A549 (cell line): ENCODE measurements around the gene SFR1. TPM values are rescaled to one million over a fixed set of nuclear protein-coding genes. Genes with fewer than 3 reads are reported as not detected.

ENCODE experiments used
- ATAC-seq, 2 experiments: fragments of 200-7000 bp in 1 of 2; fragments of >200 bp in 1 of 2; cut with Nextera tagmentation in 1 of 2; cut with Tn5 transposase in 1 of 2; 3 replicates each; pipeline versions ENCODE4 v1.8.0 to v1.9.1; 2018 to 2020; ENCODE audit warnings: mild to moderate bottlenecking in 1 of 2, moderate library complexity in 1 of 2
- CTCF ChIA-PET: fragments of 300-600 bp; sonication (Branson Sonifier 250); formaldehyde crosslinking; extraction: SDS; loops from one replicate; lab custom pipeline; 2021; ENCODE audit warnings: antibody characterized with exemption, inconsistent platforms; lab: Yijun Ruan, JAX
- POLR2A ChIA-PET: fragments of 350-600 bp; formaldehyde crosslinking; extraction: SDS; loops from one replicate; lab custom pipeline; 2021; ENCODE audit warnings: antibody characterized with exemption, inconsistent platforms; lab: Yijun Ruan, JAX
- DNase-seq, 2 experiments: peaks; one replicate each; pipeline versions ENCODE4 v3.0.0 to v3.0.0-alpha.2; 2011 to 2016; ENCODE audit warnings: low read depth in 1 of 2, low spot score in 1 of 2
- FAIRE-seq: peaks from 2 replicates; lab custom pipeline; 2011; peaks lifted over from hg19 to GRCh38; lab: Jason Lieb, UNC
- H3K27ac ChIP-seq, 2 experiments: fragments of >200 bp; sonication (Bioruptor Twin); formaldehyde crosslinking; 3 replicates each; pipeline ENCODE4 v1.5.1; 2016 to 2017
- H3K4me1 ChIP-seq: fragments of >200 bp; sonication (Bioruptor Twin); formaldehyde crosslinking; 3 replicates; pipeline ENCODE4 v1.6.1; 2016
- H3K4me2 ChIP-seq: fragments of >200 bp; sonication (Bioruptor Twin); formaldehyde crosslinking; 3 replicates; pipeline ENCODE4 v1.6.1; 2016
- H3K4me3 ChIP-seq: fragments of >200 bp; sonication (Bioruptor Twin); formaldehyde crosslinking; 3 replicates; pipeline ENCODE4 v1.5.1; 2016
- H3K9me3 ChIP-seq: fragments of >200 bp; sonication (Bioruptor Twin); formaldehyde crosslinking; 3 replicates; pipeline ENCODE4 v1.6.1; 2016
- BCL3 ChIP-seq: fragments of >200 bp; sonication (Bioruptor Twin); formaldehyde crosslinking; IDR thresholded peaks from 3 replicates; pipeline ENCODE4 v1.6.1; 2016
- BHLHE40 ChIP-seq: IDR thresholded peaks from 2 replicates; pipeline ENCODE4 v1.6.1; 2012; ENCODE audit warnings: low read depth, low read length, inconsistent platforms
- CBX2 ChIP-seq: fragments of 200-600 bp; sonication (generic); IDR thresholded peaks from 2 replicates; pipeline ENCODE4 v1.6.1; 2016; ENCODE audit warnings: low read depth, mild to moderate bottlenecking, borderline replicate concordance
- CBX8 ChIP-seq: fragments of 200-600 bp; sonication (generic); IDR thresholded peaks from 2 replicates; pipeline ENCODE4 v1.6.1; 2016
- CEBPB ChIP-seq, 2 experiments: fragments of >200 bp in 1 of 2; sonication (Bioruptor Twin) in 1 of 2; formaldehyde crosslinking in 1 of 2; IDR thresholded peaks; 2 replicates each; pipeline ENCODE4 v1.6.1; 2012 to 2016
- ELK1 ChIP-seq: fragments of 150-350 bp; IDR thresholded peaks from 2 replicates; pipeline ENCODE4 v1.6.1; 2014; ENCODE audit warnings: low read depth, mild to moderate bottlenecking, low read length
- FOSL2 ChIP-seq, 2 experiments: fragments of 450-650 bp in 1 of 2; fragments of >200 bp in 1 of 2; sonication (Bioruptor Twin) in 1 of 2; formaldehyde crosslinking; IDR thresholded peaks; 2 replicates each; pipeline versions ENCODE4 v1.5.0 to v1.6.1; 2016 to 2020; ENCODE audit warnings: mild to moderate bottlenecking in 1 of 2, moderate library complexity in 1 of 2
- GATA3 ChIP-seq: IDR thresholded peaks from 2 replicates; pipeline ENCODE4 v1.6.1; 2012; ENCODE audit warnings: borderline replicate concordance
- HEYL ChIP-seq: fragments of 250-450 bp; sonication (Bioruptor Pico); IDR thresholded peaks from 2 replicates; pipeline ENCODE4 v1.8.0; 2021; ENCODE audit warnings: mild to moderate bottlenecking, moderate library complexity
- HOXA7 ChIP-seq: fragments of 250-450 bp; sonication (Bioruptor Pico); IDR thresholded peaks from 2 replicates; pipeline ENCODE4 v1.5.0; 2020; ENCODE audit warnings: mild to moderate bottlenecking, moderate library complexity
- KDM1A ChIP-seq: fragments of 200-600 bp; sonication (generic); IDR thresholded peaks from 2 replicates; pipeline ENCODE4 v1.6.1; 2016; ENCODE audit warnings: low read depth, mild to moderate bottlenecking
- MAFK ChIP-seq: fragments of 450-650 bp; IDR thresholded peaks from 2 replicates; pipeline ENCODE4 v1.6.1; 2014; ENCODE audit not compliant: partially characterized antibody
- MAX ChIP-seq: IDR thresholded peaks from 2 replicates; pipeline ENCODE4 v1.6.1; 2012
- MAZ ChIP-seq: fragments of 150-350 bp; IDR thresholded peaks from 2 replicates; pipeline ENCODE4 v1.6.1; 2014; ENCODE audit warnings: antibody characterized with exemption, low read depth, low read length, borderline replicate concordance
- MYC ChIP-seq: IDR thresholded peaks from 2 replicates; pipeline ENCODE4 v1.6.1; 2012; ENCODE audit warnings: mild to moderate bottlenecking, inconsistent platforms, low read length, improper control_type of control experiment, borderline replicate concordance
- NFE2L2 ChIP-seq: fragments of 150-350 bp; conservative IDR thresholded peaks from 2 replicates; pipeline ENCODE4 v1.6.1; 2014; ENCODE audit warnings: low read length
- PBX3 ChIP-seq: IDR thresholded peaks from 2 replicates; pipeline ENCODE4 v1.6.1; 2012
- POLR2A ChIP-seq: IDR thresholded peaks from 2 replicates; pipeline ENCODE4 v1.6.1; 2012; ENCODE audit warnings: mild to moderate bottlenecking, low read length
- POLR2AphosphoS2 ChIP-seq: conservative IDR thresholded peaks from 2 replicates; pipeline ENCODE4 v1.6.1; 2012; ENCODE audit warnings: low read length, improper control_type of control experiment, inconsistent platforms
- RARB ChIP-seq: fragments of 250-450 bp; sonication (Bioruptor Pico); IDR thresholded peaks from 2 replicates; pipeline ENCODE4 v1.8.0; 2021; ENCODE audit warnings: mild to moderate bottlenecking, moderate library complexity
- RNF2 ChIP-seq: fragments of 200-600 bp; sonication (generic); IDR thresholded peaks from 2 replicates; pipeline ENCODE4 v1.6.1; 2016; ENCODE audit warnings: low read depth, mild to moderate bottlenecking, antibody characterized with exemption, moderate library complexity, borderline replicate concordance
- USF2 ChIP-seq: fragments of 450-650 bp; IDR thresholded peaks from 2 replicates; pipeline ENCODE4 v1.6.1; 2014; ENCODE audit warnings: antibody characterized with exemption
- ZNF302 ChIP-seq: fragments of 250-450 bp; sonication (Bioruptor Pico); IDR thresholded peaks from 2 replicates; pipeline ENCODE4 v1.9.0; 2021; ENCODE audit warnings: inconsistent platforms, mild to moderate bottlenecking, moderate library complexity
- WGBS: methylation state at CpG from one replicate; pipeline ENCODE4 v1.1.6; 2017; ENCODE audit errors: missing lambda C conversion rate; 5-methylcytosine and 5-hydroxymethylcytosine counted together
- polyA plus RNA-seq, 4 experiments: library from polyadenylated mRNA; depleted of rRNA in 3 of 4; stranded (reverse); fragments of >200 nt; fragmentation: RNase III in 1 of 4; extraction: RNeasy Plus Mini Kit Qiagen cat#74134 plus additional on column Dnase treatment in 1 of 4; gene quantifications; 2 replicates in 3 of 4; 3 replicates in 1 of 4; pipeline ENCODE4 v1.2.3, GENCODE V29; 2011 to 2017

SFR1 gene
- polyA plus RNA-seq, 2 of the 4 experiments (the other 2 are of a cell fraction): 16.2 to 17.6 TPM

- H3K9me3 ChIP-seq: peaks cover 26% of the 10 kb centered on the region
- TF ChIP-seq MAX: no peak
- no peak for TF ChIP-seq BCL3
- no peak for DNase-seq
- H3K27ac ChIP-seq: no peak overlapping the region
- H3K4me3 ChIP-seq: no peak overlapping the region
- H3K4me2 ChIP-seq: no peak overlapping the region
- ChIA-PET POLR2A (no interaction called here), CTCF (interaction anchor here (1.3 to 2.7 kb wide), 3 partner anchors 17 to 30 kb away, joined by 3 to 15 read pairs (median 3); partner anchors contain the start of gene SFR1)
- FAIRE-seq: no peak
- ATAC-seq: no peak
- no peaks in the 10 kb centered on the region for H3K4me1 ChIP-seq
These were observed 29.2 kb upstream of the SFR1 start for GRCh38 chr10:104092749-104093148.

- FAIRE-seq (no peak), ATAC-seq (no peak), DNase-seq (no peak)
- Histone ChIP-seq H3K4me3 (no peak overlapping the region), H3K4me2 (no peak overlapping the region), H3K27ac (no peak overlapping the region), H3K4me1 (no peaks in the 10 kb centered on the region), H3K9me3 (peaks cover 26% of the 10 kb centered on the region)
- POLR2A ChIA-PET: no interaction called here
- CTCF ChIA-PET: interaction anchor here (1.2 to 1.4 kb wide), 3 partner anchors 13 to 52 kb away, joined by 3 read pairs; no protein-coding TSS in a partner anchor
- WGBS: 63% methylated on average over 2 of the region's 2 CpGs
- TF ChIP-seq HOXA7 (CRISPR knock-in tag) (no peak), MYC (no peak), ELK1 (no peak), POLR2AphosphoS2 (no peak), BHLHE40 (no peak), PBX3 (no peak), MAX (no peak), KDM1A (no peak), NFE2L2 (no peak), GATA3 (no peak), HEYL (CRISPR knock-in tag) (no peak), RARB (CRISPR knock-in tag) (no peak), USF2 (no peak), CBX8 (no peak), MAFK (no peak), RNF2 (no peak), POLR2A (no peak), FOSL2 (IDR thresholded peaks at IDR 0.05) (no peak), FOSL2 (CRISPR knock-in tag; IDR thresholded peaks at IDR 0.05) (no peak), ZNF302 (CRISPR knock-in tag) (no peak)
These were observed 25.3 kb upstream of the SFR1 start for GRCh38 chr10:104096692-104097091.

- no peak for DNase-seq
- peaks cover 14% of the 10 kb centered on the region; the same call in 2 of the 3 replicates for H3K9me3 ChIP-seq
- TF ChIP-seq CEBPB (IDR thresholded peaks at IDR 0.05): 0 out of 4 replicates have a peak, but pooled peaks have one; percentile 9 to 11
- TF ChIP-seq MAZ: no peak
- TF ChIP-seq CBX2: no peak
- TF ChIP-seq, all 56 proteins: peak for 1
- 88% methylated on average over 4 of the region's 4 CpGs for WGBS
- Histone ChIP-seq H3K4me2 (no peak overlapping the region), H3K27ac (no peak overlapping the region), H3K4me1 (no peaks in the 10 kb centered on the region), H3K4me3 (no peak overlapping the region)
- FAIRE-seq (no peak), ATAC-seq (no peak)
- ChIA-PET CTCF (interaction anchor here (1.3 kb wide), 1 partner anchor 24 kb away, joined by 4 read pairs; the partner anchor contains the start of gene SFR1), POLR2A (no interaction called here)
These were observed 23.5 kb upstream of the SFR1 start for GRCh38 chr10:104098358-104098925.
